ENCODE measurements around the gene TUT1.

Gene TUT1

DNA sequence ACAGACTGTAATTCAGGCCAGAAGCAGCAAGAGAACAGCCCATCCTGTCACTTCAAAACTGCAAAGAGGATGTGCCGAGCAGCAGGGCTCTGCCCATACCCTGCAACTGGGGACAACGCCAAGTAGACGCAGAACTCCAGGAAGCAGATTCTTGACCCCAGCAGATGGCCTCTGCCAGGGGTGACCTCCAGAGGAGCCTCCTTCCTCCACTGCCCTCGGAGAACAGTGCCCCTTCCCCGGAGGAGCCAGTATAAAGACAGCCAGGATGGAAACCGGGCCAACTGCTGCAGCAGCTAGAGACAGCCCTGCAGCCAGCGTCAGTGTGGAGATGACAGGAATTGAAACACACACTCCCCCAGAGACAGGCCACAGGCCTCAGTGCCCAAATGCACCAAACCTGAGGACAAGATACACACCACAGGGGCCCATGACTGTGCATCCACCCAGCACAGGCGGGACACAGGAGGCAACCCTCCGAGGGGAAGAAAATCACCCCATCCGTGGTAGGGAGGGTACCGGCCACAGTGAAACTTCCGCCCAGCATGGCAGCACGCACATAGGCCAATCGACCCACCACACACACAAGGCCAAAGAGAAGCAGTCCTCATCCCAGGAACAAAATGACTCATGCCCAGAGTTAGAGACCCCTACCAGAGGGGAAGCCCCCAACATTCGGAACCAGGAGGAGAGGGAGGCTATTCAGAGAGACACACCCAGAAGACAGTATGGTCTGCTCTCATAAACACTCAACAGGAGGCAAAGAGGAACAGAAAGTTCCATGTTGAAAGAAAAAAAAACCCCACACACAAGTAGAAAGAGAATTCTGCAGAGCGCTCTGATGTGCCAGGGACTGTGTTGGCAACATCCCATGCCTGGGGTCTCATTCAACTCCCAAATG, 50.3 kb downstream of the TUT1 start:
- DNase-seq (ENCODE audit: low spot score) = no peak

DNA sequence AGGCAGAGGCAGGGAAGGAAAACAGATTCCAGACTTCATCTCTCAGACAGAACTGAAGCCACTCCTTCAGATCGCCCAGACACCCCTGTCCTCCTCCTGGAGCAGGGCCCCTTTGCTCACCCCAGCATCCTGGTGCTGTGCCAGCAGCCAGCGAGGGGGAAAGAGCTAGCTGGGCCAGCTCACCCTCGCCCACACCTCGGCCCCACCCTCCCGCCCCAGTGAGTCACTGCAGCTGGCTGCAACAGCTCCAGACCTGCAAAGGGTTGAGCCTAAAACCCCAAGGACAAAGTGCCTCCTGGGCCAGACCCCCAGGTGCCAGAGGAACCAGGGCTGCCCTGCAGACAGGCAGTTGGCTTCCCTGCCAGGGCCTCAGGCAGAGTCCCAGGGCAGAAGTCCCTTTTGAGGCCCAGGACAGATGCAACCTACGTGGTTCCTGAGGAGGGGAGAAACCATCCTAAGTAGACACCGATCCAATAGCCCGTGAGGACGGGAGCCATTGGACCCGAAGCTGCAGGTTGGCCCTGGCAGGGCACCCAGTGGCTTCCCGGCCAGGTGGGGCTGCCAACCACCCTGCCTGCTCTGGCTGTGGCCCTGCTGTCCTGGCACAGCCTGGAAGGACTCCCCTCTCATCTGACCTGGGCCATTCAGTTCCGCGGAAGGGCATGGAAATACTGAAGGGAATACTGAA, 51.9 kb downstream of the TUT1 start:
- DNase-seq (ENCODE audit: low spot score) = peak; percentile 34

DNA sequence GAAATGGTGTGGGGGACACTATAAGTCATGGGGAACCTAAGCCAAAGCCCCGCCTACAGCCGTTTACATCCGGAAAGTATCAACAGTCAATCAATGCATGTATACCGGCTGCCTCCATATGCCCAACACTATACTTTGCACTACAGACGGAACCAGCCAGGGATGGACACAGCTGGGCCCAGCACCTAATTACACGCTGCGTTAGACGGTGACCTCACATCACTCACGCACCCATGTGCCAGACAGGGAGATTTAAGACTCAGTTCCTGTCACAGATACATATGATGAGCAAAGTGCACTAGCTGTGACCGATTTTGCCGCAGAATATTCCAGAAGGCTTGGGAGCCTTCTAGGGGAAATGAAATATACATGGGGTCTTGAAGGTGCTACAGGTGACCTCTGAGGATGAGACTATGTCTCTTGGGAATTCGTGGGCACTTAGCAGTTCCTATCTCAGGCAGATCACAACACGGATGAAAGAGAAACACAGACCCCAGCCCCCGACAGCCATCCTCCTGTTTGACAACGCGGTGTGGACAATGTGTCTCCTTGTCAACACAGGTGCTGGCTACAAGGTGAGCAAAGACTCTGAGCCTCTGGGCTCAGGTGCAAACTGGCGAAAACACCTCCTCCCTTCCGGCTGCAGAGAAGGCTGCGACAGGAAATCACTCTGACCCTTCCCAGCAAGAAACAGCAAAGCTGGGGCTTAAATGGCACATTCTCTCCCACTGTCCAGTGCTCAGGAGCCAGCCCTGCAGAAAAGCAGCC, 52.7 kb downstream of the TUT1 start:
- no peak for DNase-seq (ENCODE audit: low spot score)

DNA sequence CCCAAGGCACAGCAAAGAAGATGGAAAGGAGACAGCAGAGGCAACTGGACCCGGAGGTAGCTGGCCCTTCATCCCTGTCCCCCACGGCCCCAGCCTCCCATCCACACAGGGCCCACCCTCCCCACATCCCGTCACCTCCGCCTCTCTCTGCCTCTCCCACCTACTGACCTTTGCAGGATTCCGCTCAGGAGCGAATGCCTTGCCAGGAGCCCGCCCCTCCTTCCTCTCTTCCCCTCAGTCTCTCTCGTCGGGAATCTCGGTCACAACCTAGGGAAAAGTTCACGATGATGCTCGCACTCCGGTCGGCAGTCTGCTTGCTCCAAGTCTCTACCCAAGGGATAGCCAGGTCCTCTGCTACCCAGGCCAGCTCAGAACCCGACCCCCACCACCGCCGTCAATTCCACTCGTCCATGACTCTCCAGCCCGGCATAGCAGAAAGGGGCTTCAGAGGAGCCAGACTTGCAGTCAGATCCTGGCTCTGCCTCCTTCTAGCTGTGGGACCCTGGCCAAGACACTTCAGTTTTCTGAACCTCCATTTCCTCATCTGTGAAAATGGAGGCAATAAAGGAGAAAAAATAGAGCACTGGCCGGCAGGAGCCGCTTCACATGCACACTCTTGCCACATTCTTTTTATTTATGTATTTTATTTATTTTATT, 54.9 kb downstream of the TUT1 start:
- DNase-seq (ENCODE audit: low spot score) = no peak

DNA sequence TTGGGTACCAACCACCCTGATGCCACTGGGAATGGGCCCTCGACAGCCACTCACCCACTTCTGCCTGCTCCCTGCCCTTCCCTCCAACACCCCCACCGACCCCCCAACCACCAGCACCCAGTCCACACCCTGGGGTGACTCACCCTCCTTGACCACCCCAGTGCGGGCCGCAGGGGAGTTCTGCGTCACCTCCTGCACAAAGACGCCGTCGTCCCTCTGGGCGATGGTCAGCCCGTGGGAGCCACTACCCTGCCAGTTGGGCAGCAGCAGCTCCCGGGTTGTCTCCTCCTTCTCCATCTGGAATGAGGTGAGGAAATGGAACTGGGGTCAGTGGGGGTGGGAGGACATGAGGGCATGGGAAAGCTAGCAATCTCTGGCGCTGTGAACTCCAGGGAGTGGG, 55.5 kb downstream of the TUT1 start:
- DNase-seq (ENCODE audit: low spot score) = no peak

DNA sequence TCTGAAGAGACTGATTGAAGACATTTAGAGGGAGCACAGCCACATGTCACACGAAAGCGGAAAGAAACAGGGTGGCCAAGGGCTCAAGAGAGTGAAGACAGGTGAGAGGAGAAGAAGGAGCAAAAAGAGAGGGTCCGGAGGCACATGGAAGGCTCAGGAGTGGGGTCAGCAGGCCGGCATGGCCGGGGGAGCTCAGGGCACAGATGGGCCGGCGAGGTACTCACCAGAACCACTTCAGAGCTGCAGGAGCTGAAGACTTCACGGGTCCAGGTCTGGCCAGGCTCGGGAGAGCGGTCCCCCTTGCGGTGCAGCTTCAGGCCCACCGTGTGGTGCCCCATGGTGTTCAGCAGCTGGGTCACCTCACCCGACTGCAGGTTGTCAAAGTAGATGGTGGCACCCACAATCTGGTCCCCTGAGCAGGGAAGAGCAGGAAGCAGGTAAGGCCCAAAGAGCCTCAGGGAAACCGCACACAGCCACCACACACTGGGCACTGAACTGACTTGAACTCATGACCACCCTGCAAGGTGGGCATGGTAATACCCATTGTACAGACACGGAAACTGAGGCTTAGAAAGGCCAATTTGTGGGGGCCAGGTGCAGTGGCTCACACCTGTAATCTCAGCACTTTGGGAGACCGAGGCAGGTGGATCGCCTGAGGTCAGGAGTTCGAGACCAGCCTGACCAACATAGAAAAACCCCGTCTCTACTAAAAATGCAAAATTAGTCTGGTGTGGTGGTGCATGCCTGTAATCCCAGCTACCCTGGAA, 56.4 kb downstream of the TUT1 start:
- DNase-seq (ENCODE audit: low spot score) = no peak

DNA sequence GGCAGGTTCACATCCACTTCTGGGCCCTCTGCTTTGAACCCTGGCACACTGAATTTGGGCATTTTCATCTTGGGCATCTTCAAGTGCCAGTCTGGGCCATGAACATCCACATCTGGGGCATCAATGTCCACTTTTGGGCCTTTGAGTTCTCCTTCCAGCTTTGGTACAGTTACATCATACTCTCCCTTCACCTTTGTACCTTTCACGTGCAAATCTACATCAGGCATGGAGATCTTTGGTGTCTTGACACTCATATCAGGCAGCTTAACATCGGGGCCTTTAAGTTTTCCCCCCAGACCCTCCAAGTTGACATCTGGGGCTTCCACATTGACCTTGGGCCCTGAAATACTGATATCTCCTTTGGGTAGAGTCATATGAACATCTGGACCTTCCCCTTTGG, 59.2 kb downstream of the TUT1 start:
- DNase-seq (ENCODE audit: low spot score) = no peak

Data from hematopoietic multipotent progenitor cell treated with erythropoietin and hydrocortisone succinate and interleukin-3 and kit ligand, for 17 days (in vitro differentiated cells).